AG09309 (cell line): ENCODE data around the gene TMEM203.

ENCODE experiments used
- DNase-seq: peaks from one replicate; pipeline ENCODE4 v3.0.0-alpha.2; 2010; ENCODE audit warnings: low read depth
- H3K4me3 ChIP-seq: 2 replicates; pipeline ENCODE4 v1.5.1; 2011; ENCODE audit warnings: mild to moderate bottlenecking, low read depth, low read length, moderate library complexity; ENCODE audit not compliant: control insufficient read depth
- TF ChIP-seq, protein P1 (sequence below): IDR thresholded peaks from 2 replicates; pipeline ENCODE4 v1.5.1; 2011; ENCODE audit warnings: mild to moderate bottlenecking, low read depth, low read length, inconsistent platforms; ENCODE audit not compliant: insufficient read depth, control insufficient read depth; ENCODE audit errors: missing control alignments

Gene TMEM203

DNA sequence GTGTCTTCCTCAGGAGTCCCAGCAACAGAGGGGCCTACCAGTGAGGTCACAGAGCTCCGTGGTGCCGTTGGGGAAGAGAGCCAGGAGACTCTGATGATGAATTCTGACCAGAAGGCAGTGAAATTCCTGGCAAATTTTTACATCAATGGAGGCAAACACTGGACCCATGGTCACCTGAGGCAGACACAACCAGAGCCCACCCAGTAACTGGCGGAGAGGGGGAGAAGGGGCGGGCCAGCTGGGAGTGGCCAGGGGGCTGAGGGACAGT lies 45.7 kb upstream of the TMEM203 start, which contains the start of gene STPG3:
TSS of gene STPG3 (plus strand) at position 93 of the 268 bp plus-strand sequence. CDS start at position 94, 1 bp downstream.
- TF ChIP-seq, protein P1, sequence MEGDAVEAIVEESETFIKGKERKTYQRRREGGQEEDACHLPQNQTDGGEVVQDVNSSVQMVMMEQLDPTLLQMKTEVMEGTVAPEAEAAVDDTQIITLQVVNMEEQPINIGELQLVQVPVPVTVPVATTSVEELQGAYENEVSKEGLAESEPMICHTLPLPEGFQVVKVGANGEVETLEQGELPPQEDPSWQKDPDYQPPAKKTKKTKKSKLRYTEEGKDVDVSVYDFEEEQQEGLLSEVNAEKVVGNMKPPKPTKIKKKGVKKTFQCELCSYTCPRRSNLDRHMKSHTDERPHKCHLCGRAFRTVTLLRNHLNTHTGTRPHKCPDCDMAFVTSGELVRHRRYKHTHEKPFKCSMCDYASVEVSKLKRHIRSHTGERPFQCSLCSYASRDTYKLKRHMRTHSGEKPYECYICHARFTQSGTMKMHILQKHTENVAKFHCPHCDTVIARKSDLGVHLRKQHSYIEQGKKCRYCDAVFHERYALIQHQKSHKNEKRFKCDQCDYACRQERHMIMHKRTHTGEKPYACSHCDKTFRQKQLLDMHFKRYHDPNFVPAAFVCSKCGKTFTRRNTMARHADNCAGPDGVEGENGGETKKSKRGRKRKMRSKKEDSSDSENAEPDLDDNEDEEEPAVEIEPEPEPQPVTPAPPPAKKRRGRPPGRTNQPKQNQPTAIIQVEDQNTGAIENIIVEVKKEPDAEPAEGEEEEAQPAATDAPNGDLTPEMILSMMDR: no peak
- no peak for DNase-seq
- no peak within 1 kb of the TSS for H3K4me3 ChIP-seq

DNA sequence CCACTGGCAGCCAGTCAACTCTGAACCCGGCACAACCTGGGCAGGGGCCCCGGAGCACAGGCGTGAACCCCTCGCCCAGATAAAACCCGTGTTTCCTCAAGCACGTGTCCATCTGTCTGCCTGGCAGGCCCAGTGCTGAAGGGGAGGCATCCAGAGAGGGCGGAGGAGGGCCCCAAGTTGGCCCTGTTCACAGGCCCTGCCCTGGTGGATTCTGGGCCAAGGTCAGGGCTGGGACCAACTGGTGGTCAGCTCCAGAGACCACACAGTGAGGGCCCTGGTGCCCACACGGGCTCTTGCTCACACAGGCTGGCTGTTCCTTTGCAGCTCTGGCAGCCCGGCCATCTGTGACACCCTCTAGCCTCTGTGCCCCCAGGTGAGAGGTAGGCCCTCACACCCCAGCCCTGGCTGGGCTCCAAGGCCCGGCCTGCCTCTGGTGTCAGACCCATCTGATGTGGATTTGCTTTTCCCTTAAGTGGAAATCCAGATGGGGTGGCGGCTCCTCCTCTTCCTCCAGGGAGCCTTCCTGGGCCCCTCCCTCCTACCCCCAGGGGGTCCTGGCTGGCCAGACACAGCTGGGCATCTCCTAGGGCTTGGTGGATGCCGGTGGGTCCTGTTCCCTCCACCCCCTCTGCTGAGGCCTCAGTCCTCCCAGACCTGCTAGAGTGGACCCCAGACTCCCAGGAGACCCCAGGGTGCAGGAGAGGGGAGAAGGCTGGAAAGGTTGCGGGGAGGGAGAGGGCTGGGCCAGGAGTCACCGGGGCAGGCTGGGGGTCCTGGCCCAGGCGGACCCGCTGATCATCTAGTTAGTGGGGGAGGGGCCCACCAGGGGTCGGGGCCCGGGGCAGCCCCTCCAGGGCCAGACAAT lies 45.1 kb upstream of the TMEM203 start:
- TF ChIP-seq, protein P1: no peak
- H3K4me3 ChIP-seq: no peak overlapping the region
- no peak for DNase-seq

DNA sequence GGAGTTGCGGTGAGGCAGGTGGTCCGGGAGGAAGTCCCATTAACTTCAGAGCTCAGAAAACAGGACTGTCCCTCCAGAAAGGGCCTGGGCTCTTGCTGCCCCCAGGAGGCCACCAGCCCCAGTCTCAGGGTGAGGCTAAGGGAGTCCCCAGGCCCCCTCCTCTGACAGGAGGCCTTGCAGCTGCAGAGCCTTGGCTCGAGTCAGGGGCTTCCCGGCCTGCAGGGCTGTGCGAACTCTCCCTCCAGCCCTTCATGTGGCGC lies 42.4 kb upstream of the TMEM203 start:
- no peak for DNase-seq
- H3K4me3 ChIP-seq: no peak overlapping the region
- TF ChIP-seq, protein P1: no peak

DNA sequence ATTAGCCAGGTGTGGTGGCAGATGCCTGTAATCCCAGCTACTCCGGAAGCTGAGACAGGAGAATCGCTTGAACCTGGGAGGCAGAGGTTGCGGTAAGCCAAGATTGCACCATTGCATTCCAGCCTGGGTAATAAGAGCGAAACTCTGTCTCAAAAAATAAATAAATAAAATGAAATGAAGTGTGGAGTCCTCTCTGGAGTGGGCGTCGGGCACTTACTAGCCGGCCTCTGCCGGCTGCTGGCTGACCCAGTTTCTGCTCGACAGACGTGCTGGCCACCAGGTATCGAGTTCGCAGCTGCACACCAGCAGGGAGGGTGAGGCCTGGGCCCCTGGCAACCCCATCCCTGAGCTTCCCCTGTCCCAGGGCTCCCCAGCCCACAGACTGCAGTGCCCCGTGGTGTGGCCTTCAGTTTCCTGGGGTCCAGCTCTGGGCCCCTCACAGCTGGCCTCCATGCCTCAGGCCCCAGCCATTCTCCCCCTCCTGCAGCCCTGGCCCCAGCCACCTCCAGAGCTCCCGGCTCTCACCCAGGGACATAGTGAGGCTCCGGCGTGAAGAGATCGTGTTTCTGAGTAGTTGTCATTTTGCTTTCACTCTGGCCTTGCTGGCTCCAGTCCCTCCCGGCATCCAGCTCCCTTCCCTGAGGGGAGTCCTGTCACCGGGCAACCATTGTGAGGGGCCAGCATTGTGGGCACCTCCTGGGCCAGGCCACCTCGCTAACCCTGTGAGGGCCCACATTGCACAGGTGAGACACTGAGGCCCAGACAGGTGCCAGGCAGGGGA lies 41.9 kb upstream of the TMEM203 start:
- TF ChIP-seq, protein P1: no peak
- no peak for DNase-seq
- no peak overlapping the region for H3K4me3 ChIP-seq

DNA sequence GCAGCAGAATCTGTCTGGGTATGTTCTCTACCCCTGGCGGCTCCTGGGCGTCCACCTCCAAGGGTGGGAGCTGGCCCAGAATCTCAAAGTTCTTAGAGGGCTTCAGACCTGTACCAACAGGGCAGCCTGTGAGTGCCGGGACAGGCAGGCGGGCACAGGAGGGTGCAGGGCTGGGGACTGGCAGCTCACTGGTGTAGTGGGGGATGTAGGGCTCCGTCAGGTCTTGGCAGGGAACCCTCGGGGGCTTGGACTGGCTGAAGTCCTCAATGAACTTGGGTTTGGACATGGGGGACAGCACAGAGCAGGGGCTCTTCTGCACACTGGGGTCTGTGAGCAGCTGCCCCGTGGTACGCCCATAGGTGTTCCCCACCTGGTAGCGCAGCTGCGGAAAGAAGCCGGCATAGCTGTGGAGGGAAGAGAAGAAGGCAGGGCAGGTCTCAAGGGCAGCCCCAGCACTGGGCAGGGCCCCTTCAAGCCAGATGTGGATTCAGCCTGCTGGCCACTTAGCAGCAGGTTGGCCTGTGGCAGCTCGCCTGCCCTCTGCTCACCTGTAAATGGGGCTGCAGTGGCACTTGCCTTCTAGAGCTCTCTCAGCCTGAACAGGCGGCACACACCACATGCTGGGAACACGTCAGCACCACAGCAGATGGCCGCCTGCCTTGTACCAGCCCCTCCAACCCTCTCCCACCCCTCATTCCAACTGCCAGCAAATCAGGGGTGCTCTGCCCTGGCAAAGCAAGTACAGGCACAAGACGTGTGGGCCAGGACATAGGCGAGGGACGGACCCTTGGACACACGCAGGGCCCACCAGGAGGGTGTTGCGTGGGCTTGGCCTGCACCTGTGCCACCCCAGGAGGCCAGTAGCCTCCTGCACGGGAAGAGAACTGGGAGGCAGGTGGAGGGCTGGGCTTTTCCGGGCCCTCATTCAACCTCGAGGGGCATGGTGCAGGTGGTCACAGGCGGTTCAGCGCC lies 40.3 kb upstream of the TMEM203 start:
- no peak overlapping the region for H3K4me3 ChIP-seq

More for the DNA sequence above, 40.3 kb upstream of the TMEM203 start:
- TF ChIP-seq, protein P1: no peak
- no peak for DNase-seq
